ENCODE measurements around the gene ZRSR2.

GRCh38 chrX:15834053-15834452 is 43.8 kb downstream of the ZRSR2 start:
- no peak for TF ChIP-seq YY1 (IDR thresholded peaks at IDR 0.05; ENCODE audit: insufficient read depth, insufficient read length)
- no peak for TF ChIP-seq ZNF274 (IDR thresholded peaks at IDR 0.05; ENCODE audit: low read depth, low read length)
